ENCODE results near the gene FASN. TPM values are rescaled to one million over a fixed set of nuclear protein-coding genes. Genes with fewer than 3 reads are reported as not detected.

FASN gene
- total and polyA plus RNA-seq, 2 of the 13 experiments (the other 11 are each of a cell fraction or from before 2014, with no cell fraction given): 51.7 to 101 TPM

- no peak for TF ChIP-seq PITX1 (CRISPR knock-in tag; IDR thresholded peaks at IDR 0.05)
- TF ChIP-seq FOXC1 (CRISPR knock-in tag; IDR thresholded peaks at IDR 0.05; ENCODE audit: borderline replicate concordance): no peak
- TF ChIP-seq, protein P1, sequence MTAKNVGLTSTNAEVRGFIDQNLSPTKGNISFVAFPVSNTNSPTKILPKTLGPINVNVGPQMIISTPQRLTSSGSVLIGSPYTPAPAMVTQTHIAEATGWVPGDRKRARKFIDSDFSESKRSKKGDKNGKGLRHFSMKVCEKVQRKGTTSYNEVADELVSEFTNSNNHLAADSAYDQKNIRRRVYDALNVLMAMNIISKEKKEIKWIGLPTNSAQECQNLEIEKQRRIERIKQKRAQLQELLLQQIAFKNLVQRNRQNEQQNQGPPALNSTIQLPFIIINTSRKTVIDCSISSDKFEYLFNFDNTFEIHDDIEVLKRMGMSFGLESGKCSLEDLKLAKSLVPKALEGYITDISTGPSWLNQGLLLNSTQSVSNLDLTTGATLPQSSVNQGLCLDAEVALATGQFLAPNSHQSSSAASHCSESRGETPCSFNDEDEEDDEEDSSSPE (CRISPR knock-in tag; IDR thresholded peaks at IDR 0.05): no peak
- no peak for TF ChIP-seq PHF5A (CRISPR knock-in tag; IDR thresholded peaks at IDR 0.05; ENCODE audit: low read depth, unreplicated experiment)
- TF ChIP-seq ZNF841 (CRISPR knock-in tag; IDR thresholded peaks at IDR 0.05; ENCODE audit: borderline replicate concordance): no peak
- TF ChIP-seq RBFOX2 (IDR thresholded peaks at IDR 0.05; ENCODE audit: low read depth, low read length): peak; percentile 65; the same call in 1 of the 2 replicates
- TF ChIP-seq AGO2 (optimal IDR thresholded peaks at IDR 0.05; ENCODE audit: low read depth, low read length): peak; percentile 10
- 0 out of 2 replicates have a peak, but pooled peaks have one; percentile 27 for TF ChIP-seq NR2C2 (CRISPR knock-in tag; IDR thresholded peaks at IDR 0.05; ENCODE audit: borderline replicate concordance)
- H3K79me2 ChIP-seq (ENCODE audit: insufficient read depth, low read length): peaks cover 35% of the 10 kb centered on the region
- H3K9ac ChIP-seq (ENCODE audit: insufficient read depth, low read depth, low read length): no peak overlapping the region
- peaks cover 40% of the 10 kb centered on the region for H3K4me1 ChIP-seq (ENCODE audit: insufficient read depth, low read length)
- no peak overlapping the region for H3K4me2 ChIP-seq (ENCODE audit: low read depth, low read length)
- CTCF ChIA-PET (ENCODE audit: low intra/inter-chr PET ratio, low total read pairs): no interaction called here
- no peaks in the 10 kb centered on the region; a peak in 2 of 5 replicates for H3K27me3 ChIP-seq (ENCODE audit: control insufficient read depth in 1 of 2, insufficient read depth in 2 of 2, low read length in 2 of 2)
- no peaks in the 10 kb centered on the region; the same call in 1 of the 2 replicates for H4K20me1 ChIP-seq (ENCODE audit: insufficient read depth, low read length)
- DNase-seq (ENCODE audit: low spot score) (no peak), ATAC-seq (no peak), FAIRE-seq (no peak)
- H3K36me3 ChIP-seq (replicated peaks in 1 of 2; ENCODE audit: control insufficient read depth in 1 of 2, insufficient read depth in 2 of 2, low read length in 2 of 2): peaks cover 8 to 29% of the 10 kb centered on the region in 2 experiments; a peak in 4 of 5 replicates
- H3K4me3 ChIP-seq (replicated peaks in 1 of 3; ENCODE audit: insufficient read depth in 1 of 3, low read depth in 2 of 3, low read length in 3 of 3): no peak overlapping the region
- no TSS peak for BruUV-seq (replicated peaks)
- H2AFZ ChIP-seq (ENCODE audit: low read length): no peak overlapping the region
- POLR2A ChIA-PET: no interaction called here
- intact Hi-C loops (cut with micrococcal nuclease; ENCODE audit: unreplicated experiment): no loop called here
- H3K9me3 ChIP-seq (ENCODE audit: low read length): no peaks in the 10 kb centered on the region
- in situ Hi-C loops (cut with HindIII; ENCODE audit: extremely low pct_ligation_motif_present, low pct_unique_long_range_greater_than_20kb): no loop called here
- WGBS (ENCODE audit: low lambda C conversion rate): 90% methylated on average over 20 of the region's 20 CpGs
- no peak overlapping the region for H3K27ac ChIP-seq (ENCODE audit: extremely low read length, insufficient read depth, low read length)
Observed at GRCh38 chr17:82048571-82048971, 49.5 kb downstream of the FASN start.

Data from HepG2 (cell line).